Adrenal gland (tissue), 12 donors: Measurements from ENCODE around the gene GTPBP4. TPM values are rescaled to one million over a fixed set of nuclear protein-coding genes. Genes with fewer than 3 reads are reported as not detected.
"Not testable (repeated sequence)": the region's sequence is repeated elsewhere in the genome, so short reads cannot be mapped to it uniquely, and the experiment has no call there.

Experiments used
- DNase-seq, 7 donors: peaks; one replicate each; pipeline ENCODE4 v3.0.0-alpha.2; 2019 to 2020
- H3K27ac ChIP-seq, 5 donors: fragments of 200-600 bp; sonication (generic) in 4 of 5; 1 replicate in 3 of 5; 2 replicates in 2 of 5; pipeline versions ENCODE4 v1.5.1 to v1.8.0; 2016 to 2020; ENCODE audit warnings: mild to moderate bottlenecking in 1 of 5
- H3K27me3 ChIP-seq: fragments of 200-600 bp; 2 replicates; pipeline ENCODE4 v1.8.0; 2021
- H3K36me3 ChIP-seq, 2 donors: fragments of 200-600 bp; replicated peaks in 1 of 2; 1 replicate in 1 of 2; 2 replicates in 1 of 2; pipeline versions ENCODE4 v1.5.1 to v1.8.0; 2018 to 2022
- H3K4me1 ChIP-seq, 2 donors: fragments of 200-600 bp; replicated peaks in 1 of 2; 1 replicate in 1 of 2; 2 replicates in 1 of 2; pipeline versions ENCODE4 v1.5.1 to v1.8.0; 2018 to 2021
- H3K4me3 ChIP-seq, 4 donors: fragments of 200-600 bp; sonication (generic) in 3 of 4; one replicate each; pipeline ENCODE4 v1.5.1; 2016 to 2018
- H3K9me3 ChIP-seq, 3 donors: fragments of 200-600 bp; sonication (generic) in 1 of 3; replicated peaks in 1 of 3; 1 replicate in 2 of 3; 2 replicates in 1 of 3; pipeline versions ENCODE4 v1.5.1 to v1.8.0; 2016 to 2021
- CTCF ChIP-seq, 6 experiments: fragments of 450-650 bp in 4 of 6; fragments of 200-600 bp in 2 of 6; sonication (generic) in 1 of 6; IDR thresholded peaks; 1 replicate in 5 of 6; 2 replicates in 1 of 6; pipeline versions ENCODE4 v1.5.1 to v1.8.0; 2016 to 2021; ENCODE audit warnings: antibody characterized with exemption in 6 of 6, mild to moderate bottlenecking in 2 of 6, moderate library complexity in 1 of 6
- POLR2A ChIP-seq, 2 donors: fragments of 450-650 bp; IDR thresholded peaks; one replicate each; pipeline ENCODE4 v1.6.1; 2017; ENCODE audit warnings: antibody characterized with exemption in 2 of 2, mild to moderate bottlenecking in 2 of 2, moderate library complexity in 1 of 2
- WGBS, 4 donors: extraction: QIAGEN DNeasy Blood & Tissue Kit in 2 of 4; methylation state at CpG; one replicate each; pipeline versions ENCODE4 v1.1.5 to v1.1.7; 2013 to 2017; 5-methylcytosine and 5-hydroxymethylcytosine counted together
- intact Hi-C, 2 donors: fragments of 100-400 bp; cut with DNase I; formaldehyde crosslinking; loops; one replicate each; pipeline versions ENCODE4 v1.14.1 to v1.15.0; 2022 to 2023
- polyA plus RNA-seq, 3 donors: library from polyadenylated mRNA; stranded (reverse); fragments of 200-250 nt in 2 of 3; fragments of 350-450 nt in 1 of 3; fragmentation: Illumina TruSeq in 1 of 3; extraction: RNeasy Lipid Tissue Mini Kit (QIAGEN cat#74804) in 1 of 3; gene quantifications; one replicate each; pipeline ENCODE4 v1.2.3, GENCODE V29; 2013 to 2014
- total RNA-seq, 9 donors: library from RNA; depleted of rRNA in 4 of 9; stranded (reverse); fragments of >200 nt in 4 of 9; fragments of 120-200 nt in 1 of 9; fragmentation: NEBNext Ultra II Directional in 1 of 9; extraction: Animal tissue kit (Norgen Biotek cat#: 25700) in 1 of 9; gene quantifications; one replicate each; pipeline versions ENCODE4 v1.1.0 to v1.2.4, GENCODE V29; 2013 to 2023
- donor health status: healthy with polysubstance abuse.
- donor health status: Bipolar disorder and iron deficiency.
- donor health status: DM: yes; HTN: yes; CAD: no.
- donor health status: DM: no; HTN: no; CAD: no.
- donor health status: DM: no; HTN: no; CAD: no.
- donor health status: DM: yes; HTN: yes; CAD: no.

The GTPBP4 gene
- total and polyA plus RNA-seq, 12 donors = 15.2 to 196 (median 33.4) TPM

- no peak overlapping the region for H3K27ac ChIP-seq
- no peak for TF ChIP-seq POLR2A (IDR thresholded peaks at IDR 0.05)
- TF ChIP-seq CTCF (IDR thresholded peaks at IDR 0.05) = no peak
- no peak overlapping the region for H3K4me3 ChIP-seq
- H3K4me1 ChIP-seq = no peaks in the 10 kb centered on the region
- WGBS, 4 donors = 82 to 90% (median 88%) methylated on average over 11 of the region's 11 CpGs
- DNase-seq = no peak
- intact Hi-C loops = no loop called here
- no peaks in the 10 kb centered on the region for H3K27me3 ChIP-seq
- peaks cover 0 to 26% of the 10 kb centered on the region in 2 donors for H3K36me3 ChIP-seq
- H3K9me3 ChIP-seq = no peaks in the 10 kb centered on the region
These were observed 48.9 kb downstream of the GTPBP4 start for GRCh38 chr10:1037098-1037497.

- H3K4me3 ChIP-seq, DNase-seq, H3K9me3 ChIP-seq, H3K27ac ChIP-seq, intact Hi-C loops, H3K27me3 ChIP-seq: not testable (repeated sequence)
- 92 to 97% (median 95%) methylated on average over 5 to 10 of the region's 20 CpGs; no CpG with 5 or more reads in 1 of the 4 donors for WGBS, 4 donors
- Histone ChIP-seq H3K36me3 (peaks cover 0 to 43% of the 10 kb centered on the region in 2 donors), H3K4me1 (peaks cover 0 to 11% of the 10 kb centered on the region in 2 donors)
These were observed 50.5 kb downstream of the GTPBP4 start for GRCh38 chr10:1038769-1039168.

GRCh38 chr10:1040133-1040532, 51.9 kb downstream of the GTPBP4 start:
- H3K27me3 ChIP-seq = no peaks in the 10 kb centered on the region
- no peak for DNase-seq
- peaks cover 9 to 24% of the 10 kb centered on the region in 2 donors for H3K4me1 ChIP-seq
- H3K27ac ChIP-seq = no peak overlapping the region
- H3K9me3 ChIP-seq = no peaks in the 10 kb centered on the region
- intact Hi-C loops = no loop called here
- WGBS, 4 donors = 82 to 91% (median 87%) methylated on average over 3 of the region's 3 CpGs
- no peak for TF ChIP-seq POLR2A (IDR thresholded peaks at IDR 0.05)
- no peak for TF ChIP-seq CTCF (IDR thresholded peaks at IDR 0.05)
- no peak overlapping the region for H3K4me3 ChIP-seq
- peaks cover 0 to 43% of the 10 kb centered on the region in 2 donors for H3K36me3 ChIP-seq

- peaks cover 0 to 43% of the 10 kb centered on the region in 2 donors for H3K36me3 ChIP-seq
- WGBS, 4 donors = 95 to 96% (median 95%) methylated on average over 9 of the region's 9 CpGs
These were observed 53.3 kb downstream of the GTPBP4 start for GRCh38 chr10:1041514-1041913.

More at GRCh38 chr10:1041514-1041913, 53.3 kb downstream of the GTPBP4 start:
- no peak overlapping the region for H3K27ac ChIP-seq
- no peak for DNase-seq
- no peaks in the 10 kb centered on the region for H3K9me3 ChIP-seq
- peaks cover 9 to 29% of the 10 kb centered on the region in 2 donors for H3K4me1 ChIP-seq
- TF ChIP-seq POLR2A (IDR thresholded peaks at IDR 0.05) (no peak), CTCF (IDR thresholded peaks at IDR 0.05) (no peak)
- H3K4me3 ChIP-seq = no peak overlapping the region
- intact Hi-C loops = no loop called here
- H3K27me3 ChIP-seq = no peaks in the 10 kb centered on the region
